T-helper 1 cell (primary cell): ENCODE data around the gene TMEM190.
"Not testable (repeated sequence)": the region's sequence is repeated elsewhere in the genome, so short reads cannot be mapped to it uniquely, and the experiment has no call there.

Experiments
- DNase-seq, 5 donors: peaks; one replicate each; pipeline ENCODE4 v3.0.0-alpha.2; 2012 to 2020
- total RNA-seq, 4 donors: gene quantifications; one replicate each; lab custom pipeline; 2026; lab: John Stamatoyannopoulos, UW

Gene TMEM190
- 0 reads per million in 4 donors for total RNA-seq

DNA sequence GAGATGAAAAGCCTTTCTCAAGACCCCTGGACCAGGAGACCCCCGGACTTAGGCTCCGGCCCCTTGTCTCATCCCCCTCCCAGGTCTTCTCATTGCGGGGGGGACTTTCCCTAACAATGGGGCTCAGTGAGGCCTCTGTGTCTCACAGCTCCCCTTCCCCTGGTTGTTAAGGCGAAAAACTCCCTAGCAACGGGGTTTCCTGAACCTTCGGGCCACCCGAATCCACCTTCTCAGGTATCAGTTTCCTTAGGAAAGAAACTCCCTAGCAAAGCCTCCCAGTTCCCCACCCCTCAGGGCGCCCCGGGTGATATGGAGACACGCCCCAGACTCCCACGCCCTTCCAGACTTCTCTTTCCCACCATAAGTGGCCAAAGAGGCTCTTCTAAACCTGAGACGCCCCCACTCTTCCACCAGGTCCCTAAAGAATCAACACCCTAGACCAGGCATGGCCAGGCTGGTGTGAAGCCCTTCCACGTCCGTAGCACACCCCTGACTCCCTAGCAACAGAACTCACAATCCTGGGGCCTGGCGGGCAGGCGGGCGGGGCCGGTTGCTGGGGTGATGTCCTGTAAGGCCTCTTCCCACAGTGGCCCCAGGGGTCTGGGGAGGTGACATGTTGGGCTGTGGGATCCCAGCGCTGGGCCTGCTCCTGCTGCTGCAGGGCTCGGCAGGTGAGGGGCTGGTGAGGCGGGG, at the start of gene TMEM190:
Gene TMEM190, plus strand, starts transcription at position 586 of the 693 bp plus-strand sequence. Its CDS starts 28 bp downstream, at position 614.
- no peak for DNase-seq

DNA sequence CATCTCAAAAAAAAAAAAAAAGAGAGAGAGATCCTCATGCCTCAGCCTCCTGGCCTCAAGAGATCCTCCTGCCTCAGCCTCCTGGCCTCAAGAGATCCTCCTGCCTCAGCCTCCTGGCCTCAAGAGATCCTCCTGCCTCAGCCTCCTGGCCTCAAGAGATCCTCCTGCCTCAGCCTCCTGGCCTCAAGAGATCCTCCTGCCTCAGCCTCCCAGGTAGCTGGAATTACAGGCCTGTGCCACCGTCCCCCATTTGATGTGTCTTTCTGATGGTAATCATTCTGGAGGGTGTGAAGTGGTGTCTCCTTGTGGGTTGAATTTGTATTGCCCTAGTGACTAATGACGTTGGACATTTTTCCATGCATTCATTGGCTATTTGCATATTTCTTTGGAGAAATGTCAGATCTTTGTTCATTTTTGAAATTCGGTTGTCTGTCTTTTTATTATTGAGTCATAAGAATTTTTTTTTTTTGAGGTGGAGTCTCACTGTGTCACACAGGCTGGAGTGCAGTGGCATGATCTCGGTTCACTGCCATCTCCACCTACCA, 47.8 kb upstream of the TMEM190 start:
- not testable (repeated sequence) for DNase-seq

GRCh38 chr19:55329791-55330190, 46.8 kb upstream of the TMEM190 start:
- not testable (repeated sequence) for DNase-seq

DNA sequence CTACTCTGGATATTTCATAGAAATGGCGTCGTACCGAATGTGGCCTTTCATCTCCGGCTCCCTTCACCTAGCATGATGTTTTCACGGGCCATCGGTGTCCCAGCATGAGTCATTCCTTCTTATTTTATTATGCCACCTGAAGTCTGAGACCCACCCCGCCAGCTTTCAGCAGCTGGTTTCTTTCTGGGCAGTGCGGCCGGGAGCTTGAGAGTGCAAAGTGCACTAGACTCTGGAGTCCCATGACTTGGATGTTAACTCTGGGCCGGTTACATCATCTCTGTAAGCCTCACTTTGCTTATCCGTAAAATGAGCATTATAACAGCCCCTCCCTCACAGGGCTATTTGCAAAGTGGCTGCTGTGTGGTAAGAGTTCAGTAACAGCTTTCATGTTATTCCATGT, 42.8 kb upstream of the TMEM190 start:
- DNase-seq: no peak

DNA sequence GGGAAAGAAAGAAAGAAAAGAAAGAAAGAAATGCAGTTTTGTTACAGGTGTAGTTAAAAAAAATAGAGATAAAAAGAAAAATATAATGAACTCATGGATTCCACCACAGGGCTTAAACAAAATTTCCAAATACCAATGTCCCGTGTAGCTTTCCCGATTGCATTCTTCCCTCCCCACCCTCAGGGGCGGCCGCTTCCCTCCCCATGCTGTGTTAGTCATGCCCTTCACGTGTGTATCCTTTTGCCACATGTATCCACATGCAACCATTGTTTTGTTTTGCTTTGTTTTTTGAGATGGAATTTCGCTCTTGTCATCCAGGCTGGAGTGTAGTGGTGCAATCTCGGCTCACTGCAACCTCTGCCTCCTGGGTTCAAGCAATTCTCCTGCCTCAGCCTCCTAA, 40.5 kb upstream of the TMEM190 start:
- no peak for DNase-seq

- DNase-seq: peak; percentile 100
Measured at GRCh38 chr19:55339105-55339888, 37.3 kb upstream of the TMEM190 start, which contains the start of gene KMT5C. TSS of gene KMT5C (plus strand) at chr19:55339876. CDS start at chr19:55341937, 2,061 bp downstream.

- peak in 2 of 5 donors; percentile 22 to 24 for DNase-seq
Measured at GRCh38 chr19:55339889-55340783, 36.5 kb upstream of the TMEM190 start.

- no peak for DNase-seq
Measured at GRCh38 chr19:55340784-55341147, 35.9 kb upstream of the TMEM190 start.

GRCh38 chr19:55341171-55341588, 35.4 kb upstream of the TMEM190 start:
- peak in 3 of 5 donors; percentile 38 to 51 (median 42) for DNase-seq

- DNase-seq: no peak
Measured at GRCh38 chr19:55341595-55342531, 34.8 kb upstream of the TMEM190 start.

- DNase-seq: no peak
Measured at GRCh38 chr19:55344444-55344843, 32.2 kb upstream of the TMEM190 start.

DNA sequence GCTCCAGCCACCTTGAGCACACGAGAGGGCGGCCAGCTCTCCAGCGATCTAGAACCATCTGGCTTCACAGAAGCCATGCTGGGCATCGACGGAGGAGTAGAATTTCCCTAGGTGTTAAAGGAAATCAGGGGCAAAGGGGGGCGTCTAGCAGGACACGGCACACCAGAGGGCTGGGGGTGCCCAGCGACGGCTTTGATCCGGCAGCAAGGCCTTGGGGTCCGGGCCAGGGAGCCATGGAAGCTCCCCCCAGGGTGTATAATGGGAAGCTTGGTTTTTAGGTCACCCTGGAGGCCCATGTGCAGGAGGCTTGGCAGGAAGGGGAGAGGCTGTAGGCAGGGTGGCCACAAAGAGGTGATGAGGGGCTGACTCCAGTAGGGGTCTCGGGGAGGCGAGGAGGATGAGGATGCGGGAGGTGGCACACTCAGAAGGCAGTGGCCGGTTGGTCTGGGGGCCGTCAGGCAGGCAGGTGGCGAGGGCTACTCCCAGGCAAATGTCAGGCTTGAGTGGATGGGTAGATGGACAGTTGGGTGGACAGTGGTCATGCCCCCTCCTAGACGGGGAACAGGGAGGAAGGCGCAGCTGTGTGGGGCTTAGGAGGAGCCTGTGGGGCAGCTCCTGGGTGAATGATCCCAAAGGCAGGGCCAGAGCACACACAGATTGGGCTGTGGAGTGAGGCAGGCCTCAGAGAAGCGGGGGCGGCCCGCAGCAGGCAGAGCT, 31.4 kb upstream of the TMEM190 start:
- no peak for DNase-seq

DNA sequence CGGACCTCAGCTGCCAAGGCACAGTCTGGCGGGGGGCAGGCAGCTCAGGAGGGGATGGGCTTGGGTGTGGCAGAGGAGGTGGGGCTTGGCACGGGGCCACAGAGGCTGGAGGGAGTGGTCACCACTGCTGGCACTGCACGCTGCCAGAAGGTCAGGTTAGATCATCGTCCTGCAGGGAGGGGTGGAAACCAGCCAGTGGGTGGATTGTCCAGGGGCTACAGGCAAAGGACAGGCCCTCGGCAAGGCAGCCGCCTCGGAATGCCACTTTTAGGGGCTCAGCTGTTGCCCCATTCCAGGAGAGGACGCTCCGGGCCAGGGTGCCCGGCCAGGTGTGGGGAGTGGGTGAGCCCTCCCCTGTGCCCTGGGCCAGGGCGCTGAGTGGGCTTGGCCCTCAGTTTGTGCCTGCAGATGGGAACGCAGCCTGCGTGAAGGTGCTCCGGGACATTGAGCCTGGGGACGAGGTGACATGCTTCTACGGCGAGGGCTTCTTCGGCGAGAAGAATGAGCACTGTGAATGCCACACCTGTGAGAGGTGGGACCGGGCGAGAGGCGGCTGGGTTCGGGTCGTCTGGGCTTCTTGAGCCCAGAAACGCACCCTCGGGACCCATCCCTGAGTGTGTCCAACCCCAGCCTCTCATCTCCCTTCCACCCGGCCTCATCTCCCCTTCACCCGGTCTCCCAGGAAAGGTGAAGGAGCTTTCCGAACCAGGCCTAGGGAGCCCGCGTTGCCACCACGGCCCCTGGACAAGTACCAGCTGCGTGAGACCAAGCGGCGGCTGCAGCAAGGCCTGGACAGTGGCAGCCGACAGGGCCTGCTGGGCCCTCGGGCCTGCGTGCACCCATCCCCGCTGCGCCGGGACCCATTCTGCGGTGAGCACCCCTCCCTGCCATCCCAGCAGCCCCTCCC, 30.6 kb upstream of the TMEM190 start:
- DNase-seq: no peak

DNA sequence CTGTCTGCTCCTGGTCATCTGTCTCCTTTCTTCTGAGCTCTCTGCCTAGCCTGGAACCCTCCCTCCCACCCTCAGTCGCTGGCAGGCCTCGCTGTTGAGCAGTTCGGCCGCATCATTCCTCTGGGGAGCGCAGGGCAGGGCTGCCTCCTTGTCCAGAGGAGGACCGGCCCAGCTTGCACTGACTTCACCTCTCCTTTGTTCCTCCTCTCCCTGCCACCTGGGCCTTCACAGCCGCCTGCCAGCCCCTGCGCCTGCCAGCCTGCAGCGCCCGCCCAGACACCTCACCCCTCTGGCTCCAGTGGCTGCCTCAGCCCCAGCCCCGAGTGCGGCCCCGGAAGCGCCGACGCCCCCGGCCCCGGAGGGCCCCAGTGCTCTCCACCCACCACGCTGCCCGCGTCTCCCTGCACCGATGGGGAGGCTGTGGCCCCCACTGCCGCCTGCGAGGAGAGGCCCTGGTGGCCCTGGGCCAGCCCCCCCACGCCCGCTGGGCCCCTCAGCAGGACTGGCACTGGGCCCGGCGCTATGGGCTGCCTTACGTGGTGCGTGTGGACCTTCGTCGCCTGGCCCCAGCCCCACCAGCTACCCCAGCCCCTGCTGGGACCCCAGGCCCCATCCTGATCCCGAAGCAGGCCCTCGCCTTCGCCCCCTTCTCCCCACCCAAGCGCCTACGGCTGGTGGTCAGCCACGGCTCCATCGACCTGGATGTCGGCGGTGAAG, 29.7 kb upstream of the TMEM190 start:
- no peak for DNase-seq

- no peak for DNase-seq
Measured at GRCh38 chr19:55347442-55348009, 29.1 kb upstream of the TMEM190 start.

GRCh38 chr19:55348317-55349034, 28.1 kb upstream of the TMEM190 start:
- DNase-seq: no peak

DNA sequence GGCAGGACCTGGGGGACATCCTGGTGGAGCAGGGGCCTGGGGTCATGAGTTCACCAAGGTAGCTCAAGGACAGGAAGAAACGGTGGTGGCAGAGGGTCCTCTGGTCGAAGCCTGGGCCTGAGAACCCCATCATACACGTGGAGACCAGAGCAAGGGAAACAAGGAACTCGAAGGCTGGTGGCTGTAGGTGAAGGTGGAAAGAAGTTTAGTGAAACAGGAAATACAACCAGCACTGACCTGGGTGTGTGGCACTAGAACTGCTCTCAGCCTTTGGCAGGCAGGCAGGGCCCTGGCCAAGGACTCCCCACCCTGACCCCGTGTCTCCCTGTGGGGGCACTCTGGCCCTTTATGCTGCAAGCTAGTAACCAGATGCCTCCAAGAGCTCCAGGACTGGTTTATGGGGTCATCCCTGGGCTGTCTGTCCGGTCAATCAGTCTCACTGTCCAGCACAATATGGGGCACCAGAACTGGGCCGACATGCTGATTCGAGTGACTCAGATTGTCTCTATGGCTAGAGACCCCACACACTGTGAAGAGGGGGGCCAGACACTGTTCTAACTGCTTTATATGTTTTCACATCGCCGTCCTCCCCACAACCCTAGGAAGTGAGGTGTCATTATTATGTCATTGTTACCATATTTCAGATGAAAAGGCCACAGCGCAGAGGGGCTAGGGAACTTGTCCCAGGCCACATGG, 25.9 kb upstream of the TMEM190 start:
- DNase-seq: no peak
